ENCODE data around the gene YY1. TPM values are rescaled to one million over a fixed set of nuclear protein-coding genes. Genes with fewer than 3 reads are reported as not detected.
A peak's percentile ranks its signal among the peaks of the same experiment; 100 is the strongest.

Gene YY1
- total RNA-seq, 6 donors from 2014 or later = 35.6 to 70.4 (median 52.4) TPM

GRCh38 chr14:100298551-100299237 lies 59.8 kb downstream of the YY1 start:
- DNase-seq (no peak), ATAC-seq (ENCODE audit: low FRiP score in 2 of 2) (no peak)
- WGBS, 2 donors = 93 to 94% methylated on average over 10 to 14 of the region's 14 CpGs
- Histone ChIP-seq H3K27me3 (no peaks in the 10 kb centered on the region), H3K4me1 (peaks cover 35 to 47% (median 38%) of the 10 kb centered on the region in 4 donors), H3K36me3 (peaks cover 0 to 7% (median 3%) of the 10 kb centered on the region in 4 donors), H3K4me3 (no peak overlapping the region), H3K27ac (no peak overlapping the region), H3K9me3 (no peaks in the 10 kb centered on the region)
- TF ChIP-seq CTCF (IDR thresholded peaks at IDR 0.05) (no peak), POLR2AphosphoS5 (IDR thresholded peaks at IDR 0.05) (no peak), EP300 (IDR thresholded peaks at IDR 0.05) (no peak), POLR2A (IDR thresholded peaks at IDR 0.05) (no peak)

- Histone ChIP-seq H3K9me3 (no peaks in the 10 kb centered on the region), H3K27ac (no peak overlapping the region), H3K27me3 (no peaks in the 10 kb centered on the region), H3K4me3 (no peak overlapping the region), H3K36me3 (peaks cover 0 to 7% (median 3%) of the 10 kb centered on the region in 4 donors), H3K4me1 (peaks cover 36 to 52% (median 42%) of the 10 kb centered on the region in 4 donors)
- DNase-seq = no peak
- ATAC-seq (ENCODE audit: low FRiP score in 2 of 2) = no peak
- WGBS, 2 donors = 93% methylated on average over 6 of the region's 6 CpGs; no CpG with 5 or more reads in 1 of the 2 donors
- TF ChIP-seq POLR2AphosphoS5 (IDR thresholded peaks at IDR 0.05) (no peak), CTCF (IDR thresholded peaks at IDR 0.05) (no peak), POLR2A (IDR thresholded peaks at IDR 0.05) (no peak), EP300 (IDR thresholded peaks at IDR 0.05) (no peak)
These were observed 60.3 kb downstream of the YY1 start for GRCh38 chr14:100299238-100299560.

DNA sequence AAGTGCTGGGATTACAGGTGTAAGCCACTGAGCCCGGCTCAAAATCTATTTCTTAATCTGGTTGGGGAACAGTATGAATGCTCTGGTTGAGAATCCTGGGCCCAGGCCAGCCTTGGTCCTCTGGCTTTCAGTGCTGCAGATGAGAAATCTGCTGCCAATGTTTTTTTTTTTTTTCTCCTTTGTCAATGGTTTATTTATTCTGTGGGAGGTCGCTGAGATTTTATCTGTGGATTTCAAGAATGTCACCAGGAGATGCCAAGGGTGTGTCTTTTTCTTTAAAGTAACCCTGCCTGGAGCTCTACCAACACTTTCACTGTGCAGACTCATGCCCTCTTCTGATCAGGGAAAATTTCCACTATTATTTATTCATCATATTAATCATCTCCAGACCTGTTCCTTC lies 63.7 kb downstream of the YY1 start:
- WGBS, 2 donors = 31 to 42% methylated on average over 2 of the region's 2 CpGs
- Histone ChIP-seq H3K36me3 (peaks cover 0 to 7% (median 3%) of the 10 kb centered on the region in 4 donors), H3K4me1 (peaks cover 37 to 60% (median 44%) of the 10 kb centered on the region in 4 donors), H3K4me3 (no peak overlapping the region), H3K9me3 (no peaks in the 10 kb centered on the region), H3K27me3 (no peaks in the 10 kb centered on the region), H3K27ac (peak overlapping the region in 3 of 4 donors; percentile 81 to 94 (median 90))
- TF ChIP-seq CTCF (IDR thresholded peaks at IDR 0.05) (no peak), POLR2A (IDR thresholded peaks at IDR 0.05) (no peak), POLR2AphosphoS5 (IDR thresholded peaks at IDR 0.05) (no peak)
- ATAC-seq (ENCODE audit: low FRiP score in 2 of 2) (no peak), DNase-seq (no peak)

GRCh38 chr14:100303179-100303578 lies 64.2 kb downstream of the YY1 start:
- H3K27ac ChIP-seq = peak overlapping the region in 3 of 4 donors; percentile 81 to 94 (median 90)
- DNase-seq = no peak
- WGBS, 2 donors = 56 to 67% methylated on average over 7 to 8 of the region's 8 CpGs
- H3K9me3 ChIP-seq = no peaks in the 10 kb centered on the region
- peaks cover 35 to 60% (median 44%) of the 10 kb centered on the region in 4 donors for H3K4me1 ChIP-seq
- ATAC-seq (ENCODE audit: low FRiP score in 2 of 2) = no peak
- no peak overlapping the region for H3K4me3 ChIP-seq
- TF ChIP-seq POLR2AphosphoS5 (IDR thresholded peaks at IDR 0.05) (no peak), EP300 (IDR thresholded peaks at IDR 0.05) (no peak), CTCF (IDR thresholded peaks at IDR 0.05) (peak; percentile 36 to 47 (median 43)), POLR2A (IDR thresholded peaks at IDR 0.05) (no peak)
- H3K36me3 ChIP-seq = peaks cover 0 to 7% (median 3%) of the 10 kb centered on the region in 4 donors
- H3K27me3 ChIP-seq = no peaks in the 10 kb centered on the region

- Histone ChIP-seq H3K4me3 (peak overlapping the region in 1 of 4 donors; percentile 99), H3K4me1 (peaks cover 40 to 61% (median 49%) of the 10 kb centered on the region in 4 donors), H3K27me3 (no peaks in the 10 kb centered on the region), H3K9me3 (no peaks in the 10 kb centered on the region), H3K27ac (peak overlapping the region in 3 of 4 donors; percentile 81 to 94 (median 90)), H3K36me3 (peaks cover 0 to under 1% (median under 1%) of the 10 kb centered on the region in 4 donors)
- TF ChIP-seq CTCF (IDR thresholded peaks at IDR 0.05) (no peak), POLR2A (IDR thresholded peaks at IDR 0.05) (no peak), EP300 (IDR thresholded peaks at IDR 0.05) (no peak), POLR2AphosphoS5 (IDR thresholded peaks at IDR 0.05) (no peak)
- ATAC-seq (ENCODE audit: low FRiP score in 2 of 2) (no peak), DNase-seq (no peak)
- 37 to 59% methylated on average over 3 to 4 of the region's 4 CpGs for WGBS, 2 donors
These were observed 65.0 kb downstream of the YY1 start for GRCh38 chr14:100303925-100304324.

Data from upper lobe of left lung (tissue), 6 donors.